Choroid plexus epithelial cell (primary cell): ENCODE measurements around the gene RTRAF.
A peak's percentile ranks its signal among the peaks of the same experiment; 100 is the strongest.

ENCODE experiments used
- DNase-seq: peaks from one replicate; pipeline ENCODE4 v3.0.0-alpha.2; 2010; ENCODE audit warnings: low read depth
- H3K4me3 ChIP-seq: 2 replicates; pipeline ENCODE4 v1.5.1; 2011; ENCODE audit warnings: low read depth, mild to moderate bottlenecking, control low read depth, low read length, moderate library complexity
- CTCF ChIP-seq: conservative IDR thresholded peaks from 2 replicates; pipeline ENCODE4 v1.5.1; 2011; ENCODE audit warnings: low read depth, mild to moderate bottlenecking, control low read depth, inconsistent platforms, low read length, moderate library complexity

The RTRAF gene

GRCh38 chr14:51993285-51993920 is 4.1 kb downstream of the RTRAF start:
- no peak overlapping the region for H3K4me3 ChIP-seq
- no peak for DNase-seq
- no peak for TF ChIP-seq CTCF

GRCh38 chr14:51996148-51996746 is 6.9 kb downstream of the RTRAF start:
- DNase-seq: peak; percentile 83
- peak; percentile 68 for TF ChIP-seq CTCF
- H3K4me3 ChIP-seq: no peak overlapping the region

- TF ChIP-seq CTCF: no peak
- no peak for DNase-seq
- no peak overlapping the region for H3K4me3 ChIP-seq
Measured at GRCh38 chr14:51998348-51998747, 9.0 kb downstream of the RTRAF start.

- H3K4me3 ChIP-seq: no peak overlapping the region
- TF ChIP-seq CTCF: no peak
- DNase-seq: peak; percentile 42
Measured at GRCh38 chr14:51999084-51999483, 9.7 kb downstream of the RTRAF start.

GRCh38 chr14:52000019-52000582 is 10.8 kb downstream of the RTRAF start:
- H3K4me3 ChIP-seq: no peak overlapping the region
- no peak for TF ChIP-seq CTCF
- DNase-seq: no peak

GRCh38 chr14:52000696-52001095 is 11.3 kb downstream of the RTRAF start:
- no peak overlapping the region for H3K4me3 ChIP-seq
- no peak for TF ChIP-seq CTCF
- no peak for DNase-seq

- DNase-seq: no peak
- no peak overlapping the region for H3K4me3 ChIP-seq
- TF ChIP-seq CTCF: no peak
Measured at GRCh38 chr14:52002542-52002941, 13.2 kb downstream of the RTRAF start.
